Mucosa of stomach (tissue), 1 donor: Measurements from ENCODE around the gene SERPINA1.

ENCODE experiments used
- H3K27me3 ChIP-seq: one replicate; pipeline ENCODE4 v1.7.0; 2013; ENCODE audit warnings: mild to moderate bottlenecking, low read length; ENCODE audit not compliant: control insufficient read depth, insufficient read depth
- H3K36me3 ChIP-seq: one replicate; pipeline ENCODE4 v1.7.0; 2013; ENCODE audit warnings: low read length; ENCODE audit not compliant: control insufficient read depth, insufficient read depth
- H3K4me1 ChIP-seq: one replicate; pipeline ENCODE4 v1.7.0; 2013; ENCODE audit warnings: mild to moderate bottlenecking, low read length; ENCODE audit not compliant: control insufficient read depth, insufficient read depth
- H3K4me3 ChIP-seq: one replicate; pipeline ENCODE4 v1.7.0; 2013; ENCODE audit warnings: low read length
- H3K9ac ChIP-seq: one replicate; pipeline ENCODE4 v1.7.0; 2013; ENCODE audit warnings: mild to moderate bottlenecking, low read length, moderate library complexity
- H3K9me3 ChIP-seq: one replicate; pipeline ENCODE4 v1.7.0; 2013; ENCODE audit warnings: mild to moderate bottlenecking, low read length, moderate library complexity; ENCODE audit not compliant: control insufficient read depth
- donor health status: Pancreatic carcinoma.

The SERPINA1 gene

GRCh38 chr14:94330857-94331256 is 57.5 kb downstream of the SERPINA1 start:
- Histone ChIP-seq H3K4me3 (no peak overlapping the region), H3K9ac (no peak overlapping the region), H3K27me3 (no peaks in the 10 kb centered on the region), H3K9me3 (no peaks in the 10 kb centered on the region), H3K4me1 (no peaks in the 10 kb centered on the region), H3K36me3 (no peaks in the 10 kb centered on the region)

- Histone ChIP-seq H3K9ac (no peak overlapping the region), H3K27me3 (no peaks in the 10 kb centered on the region), H3K9me3 (no peaks in the 10 kb centered on the region), H3K36me3 (no peaks in the 10 kb centered on the region), H3K4me3 (no peak overlapping the region), H3K4me1 (no peaks in the 10 kb centered on the region)
These were observed 58.0 kb downstream of the SERPINA1 start for GRCh38 chr14:94330432-94330831.

- no peaks in the 10 kb centered on the region for H3K9me3 ChIP-seq
- H3K4me3 ChIP-seq = no peak overlapping the region
- H3K9ac ChIP-seq = no peak overlapping the region
- H3K27me3 ChIP-seq = no peaks in the 10 kb centered on the region
- H3K36me3 ChIP-seq = no peaks in the 10 kb centered on the region
- H3K4me1 ChIP-seq = no peaks in the 10 kb centered on the region
These were observed 58.5 kb downstream of the SERPINA1 start for GRCh38 chr14:94329857-94330256.

GRCh38 chr14:94328196-94328595 is 60.2 kb downstream of the SERPINA1 start:
- no peak overlapping the region for H3K4me3 ChIP-seq
- H3K4me1 ChIP-seq = no peaks in the 10 kb centered on the region
- H3K36me3 ChIP-seq = no peaks in the 10 kb centered on the region
- no peaks in the 10 kb centered on the region for H3K9me3 ChIP-seq
- H3K27me3 ChIP-seq = no peaks in the 10 kb centered on the region
- no peak overlapping the region for H3K9ac ChIP-seq
